LoVo (cell line): ENCODE results near the gene TKTL2.
A peak's percentile ranks its signal among the peaks of the same experiment; 100 is the strongest.

Experiments used
- DNase-seq: peaks from one replicate; pipeline ENCODE4 v3.0.0-alpha.2; 2016; ENCODE audit warnings: low spot score

TKTL2 gene, protein sequence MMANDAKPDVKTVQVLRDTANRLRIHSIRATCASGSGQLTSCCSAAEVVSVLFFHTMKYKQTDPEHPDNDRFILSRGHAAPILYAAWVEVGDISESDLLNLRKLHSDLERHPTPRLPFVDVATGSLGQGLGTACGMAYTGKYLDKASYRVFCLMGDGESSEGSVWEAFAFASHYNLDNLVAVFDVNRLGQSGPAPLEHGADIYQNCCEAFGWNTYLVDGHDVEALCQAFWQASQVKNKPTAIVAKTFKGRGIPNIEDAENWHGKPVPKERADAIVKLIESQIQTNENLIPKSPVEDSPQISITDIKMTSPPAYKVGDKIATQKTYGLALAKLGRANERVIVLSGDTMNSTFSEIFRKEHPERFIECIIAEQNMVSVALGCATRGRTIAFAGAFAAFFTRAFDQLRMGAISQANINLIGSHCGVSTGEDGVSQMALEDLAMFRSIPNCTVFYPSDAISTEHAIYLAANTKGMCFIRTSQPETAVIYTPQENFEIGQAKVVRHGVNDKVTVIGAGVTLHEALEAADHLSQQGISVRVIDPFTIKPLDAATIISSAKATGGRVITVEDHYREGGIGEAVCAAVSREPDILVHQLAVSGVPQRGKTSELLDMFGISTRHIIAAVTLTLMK

DNA sequence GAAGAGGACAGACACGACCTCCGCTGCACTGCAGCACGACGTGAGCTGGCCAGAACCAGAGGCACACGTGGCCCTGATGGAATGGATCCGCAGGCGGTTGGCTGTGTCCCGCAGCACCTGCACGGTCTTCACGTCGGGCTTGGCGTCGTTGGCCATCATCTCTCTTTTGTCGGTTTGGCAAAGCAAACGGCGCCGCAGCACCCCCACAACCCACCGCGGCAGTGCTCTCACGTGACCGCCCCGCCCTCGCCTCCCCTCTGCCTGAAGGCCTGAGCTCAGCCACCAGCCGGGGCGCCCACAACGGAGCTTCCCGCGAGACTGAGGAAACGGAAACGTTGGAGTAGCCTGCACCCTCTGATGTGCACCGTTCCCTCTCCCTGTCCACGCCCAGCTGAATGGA is at the start of gene TKTL2:
TKTL2 (minus strand) TSS at position 179 of the 400 bp plus-strand sequence; CDS start at position 159, 20 bp downstream.
- DNase-seq: no peak

DNA sequence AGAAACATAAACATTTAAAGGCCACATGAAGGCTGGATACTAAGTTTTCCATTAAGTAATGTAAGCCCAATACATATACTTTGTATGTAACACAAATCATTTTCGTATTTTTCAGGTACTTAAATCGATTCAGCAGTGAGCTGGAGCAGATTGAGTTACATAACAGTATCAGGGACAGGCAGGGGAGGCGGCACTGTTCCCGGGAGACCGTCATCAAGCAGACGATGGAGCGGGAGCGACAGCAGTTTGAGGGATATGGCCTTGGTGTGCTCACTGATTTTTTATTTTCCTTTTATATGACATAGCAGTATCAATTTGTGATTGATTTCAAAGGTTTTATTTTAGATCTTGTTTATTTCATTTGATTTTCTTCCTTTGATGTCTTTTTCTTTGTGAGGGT is 41.6 kb upstream of the TKTL2 start:
- DNase-seq: no peak

DNA sequence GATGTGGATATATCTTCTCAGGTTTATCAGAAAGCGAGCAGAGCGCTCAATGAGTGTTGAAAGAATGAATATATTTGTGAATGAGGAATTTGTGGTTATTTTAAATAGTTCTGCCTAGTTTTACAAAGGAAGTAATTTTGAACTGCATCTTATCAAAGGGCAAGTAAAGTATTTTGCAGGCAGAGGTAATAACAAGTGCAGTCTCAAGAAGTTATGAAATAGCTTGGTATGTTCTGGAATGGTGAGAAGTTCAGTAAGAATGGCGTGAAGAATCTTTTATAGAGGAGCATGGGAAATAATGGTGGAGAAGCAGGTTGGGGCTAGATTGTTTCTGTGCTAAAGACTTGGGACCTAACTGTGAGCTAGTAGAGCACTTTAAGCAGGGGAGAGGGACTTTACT is 31.8 kb upstream of the TKTL2 start:
- no peak for DNase-seq

DNA sequence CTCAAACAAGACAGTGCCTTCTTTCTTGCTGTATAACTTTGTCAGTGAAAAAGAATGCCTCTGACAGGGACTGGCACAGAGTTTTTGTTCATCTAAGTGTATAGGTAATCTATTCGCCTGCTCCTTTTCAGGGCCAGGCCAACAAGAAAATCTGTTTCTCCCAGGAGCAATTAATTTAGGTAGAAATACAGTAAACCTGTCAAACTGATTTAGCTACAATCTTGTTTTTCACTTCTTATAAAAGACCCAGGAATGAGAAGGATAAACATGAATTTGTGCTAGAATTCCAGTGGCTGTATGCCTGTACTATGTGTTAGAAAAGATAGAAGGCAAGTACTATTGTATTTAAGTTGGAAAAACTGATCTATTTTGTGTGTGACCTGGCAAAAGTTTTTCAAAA is 27.0 kb upstream of the TKTL2 start:
- no peak for DNase-seq

DNA sequence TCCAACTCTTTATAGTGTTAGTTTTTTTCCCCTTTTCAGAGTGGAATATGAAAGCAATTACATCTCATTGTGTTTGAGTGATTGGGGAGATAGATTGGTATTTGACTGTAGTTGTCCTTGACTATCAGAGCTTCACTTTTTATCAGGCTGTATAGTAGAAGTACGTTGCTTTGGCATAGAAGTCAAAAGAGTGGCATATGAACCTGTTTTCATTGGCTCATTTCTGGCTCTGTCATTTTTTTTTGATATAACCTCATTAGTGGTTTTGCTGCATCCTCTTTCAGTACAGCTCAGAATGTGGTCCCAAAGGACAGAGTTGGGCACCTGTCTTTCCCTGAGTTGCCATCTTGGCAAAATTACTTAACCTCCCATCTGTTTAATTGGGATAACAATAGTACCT is 22.3 kb upstream of the TKTL2 start:
- DNase-seq: no peak

DNA sequence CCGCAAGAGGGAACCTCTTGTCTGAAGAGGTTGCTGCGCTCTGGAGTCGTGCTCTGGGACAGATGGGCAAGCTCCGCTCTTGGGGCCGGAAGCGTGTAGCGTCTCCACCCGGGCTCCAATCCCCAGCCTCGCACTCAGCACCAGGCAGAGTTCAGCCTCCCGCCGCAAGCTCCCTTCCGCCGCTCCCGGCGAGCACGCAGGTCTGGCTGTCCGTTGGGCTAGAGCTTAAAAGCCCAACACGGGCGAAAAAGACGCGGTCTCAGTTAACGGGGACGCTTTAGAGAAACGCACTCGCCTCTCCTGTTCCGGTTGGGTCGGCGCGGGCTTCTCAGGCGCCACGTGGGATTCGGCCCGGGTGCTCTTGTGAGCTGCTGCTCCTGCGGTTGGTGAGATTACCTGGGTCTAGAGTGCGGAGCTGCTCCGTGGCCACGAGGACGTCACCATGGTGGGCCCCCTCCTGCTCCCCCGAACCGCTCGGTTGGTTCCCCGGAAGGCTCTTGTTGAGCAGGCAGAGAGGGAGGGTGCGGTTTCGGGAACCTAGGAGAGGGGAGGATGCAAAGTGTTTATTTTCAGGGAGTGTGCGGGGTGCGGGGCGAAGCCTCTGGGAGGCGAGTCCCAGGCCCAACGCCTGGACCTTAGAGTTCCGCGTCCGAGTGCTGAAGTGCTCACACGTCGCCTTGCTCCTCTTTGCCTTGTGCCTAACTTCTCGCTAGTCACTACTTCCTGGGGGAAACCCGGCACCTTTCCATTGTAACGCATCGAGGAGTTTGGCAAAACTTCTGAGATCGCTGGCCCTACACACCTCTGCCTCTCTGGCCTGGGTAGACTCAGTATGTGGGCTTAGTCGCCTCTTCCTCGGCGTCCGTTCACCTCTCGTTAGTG is 21.0 kb upstream of the TKTL2 start, which contains the start of gene TMA16:
TMA16 (plus strand) TSS at position 331 of the 882 bp plus-strand sequence; CDS start at position 443, 112 bp downstream.
- peak; percentile 86 for DNase-seq

DNA sequence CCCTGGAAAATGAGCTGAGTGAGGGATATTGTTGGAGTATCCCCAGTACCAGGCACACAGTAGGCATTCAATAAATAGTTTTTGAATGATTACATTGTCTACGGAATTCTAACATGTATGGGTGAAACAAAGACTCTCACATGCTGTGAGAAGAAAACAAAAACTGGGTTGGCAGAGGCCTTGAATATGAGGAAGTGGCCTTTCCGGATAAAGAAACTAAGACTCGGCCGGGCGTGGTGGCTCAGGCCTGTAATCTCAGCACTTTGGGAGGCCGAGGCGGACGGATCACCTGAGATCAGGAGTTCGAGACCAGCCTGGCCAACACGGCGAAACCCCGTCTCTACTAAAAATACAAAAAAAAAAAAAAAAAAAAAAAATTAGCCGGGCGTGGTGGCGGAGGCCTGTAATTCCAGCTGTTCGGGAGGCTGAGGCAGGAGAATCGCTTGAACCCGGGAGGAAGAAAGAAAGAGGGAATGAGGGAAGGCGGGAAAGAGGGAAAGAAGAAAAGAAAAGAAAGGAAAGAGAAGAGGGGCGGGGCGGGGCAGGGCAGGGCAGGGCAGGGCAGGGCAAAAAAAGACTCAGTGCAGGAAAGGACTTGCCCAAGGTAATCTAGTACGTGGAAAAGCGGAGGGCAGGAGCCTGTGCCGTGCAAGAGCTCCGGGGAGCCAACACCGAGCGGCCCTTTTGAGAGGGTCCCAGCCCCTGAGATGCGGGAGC is 20.2 kb upstream of the TKTL2 start:
- DNase-seq: peak; percentile 8

DNA sequence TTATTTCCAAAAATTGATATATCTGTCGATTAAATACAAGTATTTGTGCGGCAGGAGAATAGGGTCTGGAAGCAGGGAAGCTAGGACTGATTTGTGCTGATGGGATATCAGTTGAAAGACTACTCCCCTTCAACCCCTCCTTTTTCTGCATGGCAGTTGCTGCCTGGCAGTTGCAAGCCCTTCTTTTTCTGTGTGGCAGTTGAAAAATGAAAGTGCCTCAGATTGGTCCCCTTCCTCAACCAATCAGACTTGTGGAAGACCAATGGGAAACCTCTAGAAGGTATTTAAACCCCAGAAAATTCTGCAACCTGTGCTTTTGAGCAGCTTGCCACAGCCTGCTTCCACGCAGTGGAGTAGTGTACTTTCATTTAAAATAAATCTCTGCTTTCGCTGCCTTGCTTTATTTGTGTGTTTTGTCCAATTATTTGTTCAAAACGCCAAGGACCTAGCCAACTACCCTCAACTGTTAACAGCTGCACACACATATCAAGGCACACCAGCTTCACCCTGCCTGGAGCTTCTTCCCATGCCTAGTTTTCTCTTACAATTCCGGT is 19.5 kb upstream of the TKTL2 start:
- no peak for DNase-seq

DNA sequence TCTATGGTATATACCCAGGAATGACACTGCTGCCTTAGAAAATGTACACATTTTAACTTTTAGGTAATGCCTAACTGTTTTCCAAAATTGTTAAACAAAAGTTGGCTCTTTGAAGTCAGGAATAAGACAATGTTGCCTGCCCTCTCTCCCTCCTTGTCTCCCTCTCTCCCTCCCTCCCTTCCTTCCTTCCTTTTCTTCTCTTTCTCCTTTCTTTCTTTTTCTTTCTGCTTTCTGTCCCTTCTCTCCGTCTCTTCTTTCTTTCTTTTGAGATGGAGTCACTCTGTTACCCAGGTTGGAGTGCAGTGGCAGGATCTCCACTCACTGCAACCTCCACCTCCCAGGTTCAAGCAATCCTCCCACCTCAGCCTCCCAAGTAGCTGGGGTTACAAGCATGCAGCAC is 16.4 kb upstream of the TKTL2 start:
- no peak for DNase-seq

DNA sequence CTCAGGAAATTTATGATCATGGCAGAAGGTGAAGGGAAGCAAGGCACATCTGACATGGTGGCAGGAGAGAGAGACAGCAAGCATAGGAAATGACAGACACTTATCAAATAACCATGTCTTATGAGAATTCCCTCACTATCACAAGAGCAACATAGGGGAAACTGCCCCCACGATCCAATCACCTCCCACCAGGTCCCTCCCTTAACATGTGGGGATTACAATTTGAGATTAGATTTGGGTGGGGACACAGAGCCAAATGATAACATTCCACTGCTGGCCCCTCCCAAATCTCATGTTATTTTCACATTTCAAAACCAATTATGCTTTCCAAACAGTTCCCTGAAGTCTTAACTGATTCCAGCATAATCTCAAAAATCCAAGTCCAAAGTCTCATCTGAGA is 12.8 kb upstream of the TKTL2 start:
- no peak for DNase-seq

DNA sequence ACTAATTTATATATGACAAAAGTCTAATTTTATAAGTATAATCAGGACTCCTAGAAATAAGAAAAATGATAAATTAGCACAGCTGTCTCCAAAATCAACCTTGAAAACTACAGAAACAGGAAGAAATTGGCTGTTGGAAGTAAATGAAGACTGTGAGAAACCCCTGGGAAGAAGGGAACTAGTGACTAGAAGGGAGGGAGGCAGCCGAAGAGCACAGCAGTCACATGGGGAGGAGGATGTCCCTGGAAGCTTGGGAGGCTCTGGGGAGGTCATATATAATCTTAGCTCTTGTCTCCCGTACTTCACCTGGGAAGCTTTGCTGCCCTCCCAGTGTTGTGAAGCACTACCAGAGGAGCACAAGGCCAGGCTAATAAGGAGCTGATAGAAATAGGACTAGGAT is 12.0 kb upstream of the TKTL2 start:
- DNase-seq: no peak

DNA sequence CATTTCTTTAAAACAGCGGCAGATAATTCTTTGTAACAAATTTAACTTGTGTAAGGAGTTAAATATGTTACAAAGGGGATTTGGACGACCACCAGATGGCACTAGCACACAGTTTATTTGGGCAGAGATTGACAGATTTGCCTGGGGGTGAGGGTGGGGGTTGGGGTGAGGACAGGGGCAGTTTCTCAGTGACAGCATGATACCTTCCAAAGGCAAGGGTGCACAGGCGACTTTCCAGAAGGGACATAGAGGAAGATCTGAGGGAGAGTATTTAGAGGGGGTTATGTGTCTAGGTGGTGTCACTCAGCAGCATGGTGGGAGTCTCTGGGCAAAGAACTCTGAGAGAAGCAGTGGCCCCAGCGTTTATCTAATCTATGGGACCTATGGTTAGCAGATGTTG is 11.4 kb upstream of the TKTL2 start:
- peak; percentile 49 for DNase-seq

DNA sequence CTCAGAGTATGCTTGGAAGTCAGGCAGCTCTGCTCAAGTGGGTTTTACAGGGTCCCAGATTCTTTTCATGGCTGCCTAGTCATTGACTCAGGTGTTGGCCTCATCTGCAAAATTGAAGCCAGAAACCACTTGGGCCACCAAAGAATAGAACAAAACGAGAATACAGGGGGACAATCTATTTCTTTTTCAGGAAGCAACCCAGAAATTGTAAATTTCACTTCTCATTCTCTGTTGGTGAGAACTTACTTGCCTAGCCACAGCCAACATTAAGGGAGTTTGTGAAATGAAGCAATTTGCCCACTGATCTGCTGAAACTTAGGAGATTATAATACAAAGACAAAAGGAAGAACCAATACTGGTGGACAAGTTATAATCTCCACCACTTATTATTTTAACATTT is 8.6 kb upstream of the TKTL2 start:
- no peak for DNase-seq

DNA sequence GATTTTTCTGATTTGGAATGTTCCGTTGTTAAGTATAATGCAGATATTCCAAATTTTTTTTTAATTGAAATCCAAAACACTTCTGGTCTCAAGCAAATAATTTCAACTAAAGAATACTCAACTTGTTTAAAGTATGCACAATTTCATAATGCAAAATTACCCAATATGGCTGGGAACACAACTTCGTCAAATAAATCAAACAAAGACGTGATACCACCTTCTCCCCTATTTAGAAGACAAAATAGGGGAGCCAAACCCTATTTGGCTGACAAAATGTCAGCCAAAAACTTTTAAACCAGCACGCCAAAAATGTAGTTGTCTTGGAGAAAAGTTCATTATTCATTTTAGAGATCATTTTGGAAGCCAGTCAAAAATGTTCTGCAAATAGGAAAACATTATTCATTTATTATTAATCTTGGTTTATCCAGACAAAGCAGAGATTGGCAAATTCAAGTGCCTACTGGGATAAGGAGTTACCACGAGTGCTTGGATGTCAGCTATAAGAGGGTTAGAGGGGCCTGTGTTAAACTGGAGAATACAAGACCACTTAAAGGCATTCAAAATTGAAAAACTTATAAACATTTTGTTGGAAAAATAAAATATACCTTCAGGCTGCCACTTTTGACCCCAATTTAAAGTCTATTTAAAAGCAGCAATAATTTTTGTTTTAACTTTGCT is 3.3 kb upstream of the TKTL2 start:
- no peak for DNase-seq

DNA sequence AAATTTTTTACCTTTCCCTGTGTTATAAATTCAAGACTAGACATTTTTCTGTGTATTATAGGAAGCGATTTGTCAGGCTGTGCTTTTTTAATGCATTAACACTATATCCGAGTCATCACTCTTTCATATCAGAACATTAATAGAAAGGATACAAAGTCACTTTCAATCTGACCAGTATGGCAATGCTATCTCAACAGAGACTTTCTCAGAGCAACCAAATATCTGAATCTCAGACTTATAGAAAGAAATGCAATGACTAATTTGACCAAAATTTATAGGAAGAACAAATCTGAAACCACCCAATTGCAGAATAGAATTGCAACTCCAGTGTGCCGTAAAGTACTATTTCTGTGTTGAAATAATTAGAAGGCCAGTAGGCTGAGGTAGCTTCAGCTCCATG is 473 bp upstream of the TKTL2 start:
- no peak for DNase-seq

DNA sequence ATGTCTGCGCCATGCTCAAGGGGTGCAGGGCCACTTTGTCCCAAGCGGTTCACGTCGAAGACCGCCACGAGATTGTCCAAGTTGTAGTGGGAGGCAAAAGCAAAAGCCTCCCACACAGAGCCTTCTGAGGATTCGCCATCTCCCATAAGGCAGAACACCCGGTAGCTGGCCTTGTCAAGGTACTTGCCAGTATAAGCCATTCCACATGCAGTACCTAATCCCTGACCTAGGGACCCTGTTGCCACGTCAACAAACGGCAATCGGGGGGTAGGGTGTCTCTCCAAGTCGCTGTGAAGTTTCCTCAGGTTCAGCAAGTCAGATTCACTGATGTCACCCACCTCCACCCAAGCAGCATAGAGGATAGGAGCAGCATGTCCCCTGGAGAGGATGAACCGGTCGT is 424 bp downstream of the TKTL2 start:
- no peak for DNase-seq

DNA sequence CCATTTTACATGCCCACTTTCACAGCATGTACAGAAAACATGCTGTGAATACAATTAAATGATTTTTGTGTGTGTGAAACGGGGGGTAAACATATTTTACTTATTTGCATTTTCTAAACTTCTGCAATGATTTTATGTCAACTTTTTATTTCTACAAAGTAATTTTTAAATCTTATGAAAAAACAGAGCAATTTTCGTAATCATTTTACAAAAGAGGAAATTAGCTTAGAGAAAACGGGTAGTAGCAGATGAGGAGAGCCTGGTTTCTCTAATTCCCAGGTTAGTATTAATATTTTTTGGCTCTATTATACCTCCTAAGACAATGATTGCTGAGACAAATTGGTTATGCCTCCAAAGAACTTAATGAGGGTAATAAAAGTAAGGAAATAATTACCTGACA is 3.2 kb downstream of the TKTL2 start:
- DNase-seq: no peak

DNA sequence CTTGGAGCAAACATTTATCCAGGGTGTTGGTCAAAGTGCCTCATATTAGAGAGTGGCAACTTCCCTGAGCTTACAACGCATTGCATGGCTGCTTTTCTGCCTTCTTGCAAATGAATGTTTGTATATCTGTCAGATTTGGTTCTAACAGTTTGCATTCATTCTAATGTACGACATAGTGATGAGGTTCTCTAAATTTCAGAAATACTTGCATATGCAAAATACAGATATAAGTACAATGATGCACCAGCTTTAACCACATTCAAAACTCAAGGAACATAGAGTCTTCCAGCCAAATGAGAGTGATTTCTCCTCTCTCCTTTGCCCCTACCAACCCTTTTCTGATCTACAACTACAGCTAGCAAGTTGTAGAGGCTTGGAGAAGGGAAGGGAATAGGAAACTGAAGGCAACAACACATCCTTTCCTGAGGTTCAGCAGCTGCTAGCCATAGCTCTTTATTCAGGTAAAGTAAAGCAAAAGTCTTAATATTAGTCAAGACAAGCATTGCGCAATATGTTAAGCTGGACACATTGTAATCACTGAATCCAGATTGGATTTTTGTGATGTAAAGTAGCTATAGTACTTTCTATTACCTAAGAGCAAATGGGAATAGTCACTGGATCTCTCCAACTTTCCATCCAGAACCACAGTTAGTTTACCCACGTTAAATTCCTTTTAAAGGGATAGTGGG is 6.3 kb downstream of the TKTL2 start:
- DNase-seq: no peak

DNA sequence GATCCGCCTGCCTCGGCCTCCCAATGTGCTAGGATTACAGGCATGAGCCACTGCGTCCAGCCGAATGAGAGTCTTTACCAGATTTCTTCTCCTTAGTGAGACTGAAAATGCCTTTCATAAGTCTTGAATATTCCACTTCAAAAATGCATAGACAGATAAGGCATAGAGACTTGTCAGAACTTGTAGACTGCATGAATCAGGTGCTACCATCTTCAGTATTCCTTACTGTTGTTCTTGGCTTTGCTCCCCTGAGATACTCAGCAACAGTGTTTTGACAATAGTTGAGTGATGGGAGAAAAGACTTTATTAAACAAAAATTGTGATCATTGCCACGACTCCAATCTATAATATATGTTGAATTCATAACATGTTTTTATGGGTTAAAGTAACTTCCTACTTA is 11.0 kb downstream of the TKTL2 start:
- no peak for DNase-seq

DNA sequence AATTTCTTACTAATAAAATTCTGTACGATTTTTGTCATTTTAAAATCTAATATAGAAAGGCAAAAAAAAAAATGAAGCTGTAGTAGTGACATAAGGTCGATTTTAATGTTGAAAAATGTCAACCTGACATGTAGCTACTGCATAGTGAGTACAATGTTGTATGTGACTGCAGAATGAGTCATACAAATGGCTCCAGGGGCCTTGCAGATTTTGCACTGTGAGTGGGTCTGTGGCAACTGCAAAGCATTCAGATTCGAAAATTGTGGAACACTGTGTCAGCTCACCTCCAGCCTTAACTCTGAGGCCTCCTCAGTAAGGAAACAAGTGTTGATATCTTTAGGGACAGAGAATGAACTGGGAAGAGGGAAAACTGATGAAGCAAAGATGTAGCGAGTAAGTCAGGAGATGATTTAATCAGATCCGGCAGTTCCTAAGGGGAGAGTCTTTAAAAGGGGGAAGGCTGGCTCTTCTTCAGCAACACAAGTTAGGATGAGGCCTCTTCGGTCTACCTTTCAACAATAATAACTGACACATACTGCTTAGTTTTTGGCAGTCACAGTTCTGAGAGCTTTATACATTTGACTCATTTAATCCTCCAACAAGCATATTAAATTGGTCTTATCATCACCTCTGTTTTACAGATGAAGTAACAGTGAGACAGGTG is 24.9 kb downstream of the TKTL2 start:
- no peak for DNase-seq
